BE2C (cell line): Measurements from ENCODE around the gene SPINT1. TPM values are rescaled to one million over a fixed set of nuclear protein-coding genes. Genes with fewer than 3 reads are reported as not detected.
A peak's percentile ranks its signal among the peaks of the same experiment; 100 is the strongest.

Experiments used
- DNase-seq: peaks from one replicate; pipeline ENCODE4 v3.0.0-alpha.2; 2020
- H3K27me3 ChIP-seq: fragments of 250-450 bp; sonication (Bioruptor Pico); 2 replicates; pipeline ENCODE4 v1.5.1; 2020; ENCODE audit warnings: mild to moderate bottlenecking
- H3K36me3 ChIP-seq: fragments of 250-450 bp; sonication (Bioruptor Pico); 2 replicates; pipeline ENCODE4 v1.5.1; 2020; ENCODE audit warnings: mild to moderate bottlenecking
- H3K4me1 ChIP-seq: fragments of 250-450 bp; sonication (Bioruptor Pico); 2 replicates; pipeline ENCODE4 v1.5.1; 2020
- H3K4me3 ChIP-seq: 2 replicates; pipeline ENCODE4 v1.5.1; 2011; ENCODE audit warnings: low read depth, low read length
- H3K9me3 ChIP-seq: fragments of 250-450 bp; sonication (Bioruptor Pico); 2 replicates; pipeline ENCODE4 v1.5.1; 2020
- polyA plus RNA-seq: library from polyadenylated mRNA; unstranded; fragments of >200 nt; gene quantifications from one replicate; pipeline ENCODE4 v1.2.1, GENCODE V29; 2012; ENCODE audit warnings: low read depth, missing spikeins; ENCODE audit not compliant: insufficient read length, insufficient read depth
- TF ChIP-seq, protein P1 (sequence below): IDR thresholded peaks from 2 replicates; pipeline ENCODE4 v1.5.1; 2012; ENCODE audit warnings: mild to moderate bottlenecking, low read depth, low read length

SPINT1 gene, protein sequence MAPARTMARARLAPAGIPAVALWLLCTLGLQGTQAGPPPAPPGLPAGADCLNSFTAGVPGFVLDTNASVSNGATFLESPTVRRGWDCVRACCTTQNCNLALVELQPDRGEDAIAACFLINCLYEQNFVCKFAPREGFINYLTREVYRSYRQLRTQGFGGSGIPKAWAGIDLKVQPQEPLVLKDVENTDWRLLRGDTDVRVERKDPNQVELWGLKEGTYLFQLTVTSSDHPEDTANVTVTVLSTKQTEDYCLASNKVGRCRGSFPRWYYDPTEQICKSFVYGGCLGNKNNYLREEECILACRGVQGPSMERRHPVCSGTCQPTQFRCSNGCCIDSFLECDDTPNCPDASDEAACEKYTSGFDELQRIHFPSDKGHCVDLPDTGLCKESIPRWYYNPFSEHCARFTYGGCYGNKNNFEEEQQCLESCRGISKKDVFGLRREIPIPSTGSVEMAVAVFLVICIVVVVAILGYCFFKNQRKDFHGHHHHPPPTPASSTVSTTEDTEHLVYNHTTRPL
- polyA plus RNA-seq = 0.69 TPM

DNA sequence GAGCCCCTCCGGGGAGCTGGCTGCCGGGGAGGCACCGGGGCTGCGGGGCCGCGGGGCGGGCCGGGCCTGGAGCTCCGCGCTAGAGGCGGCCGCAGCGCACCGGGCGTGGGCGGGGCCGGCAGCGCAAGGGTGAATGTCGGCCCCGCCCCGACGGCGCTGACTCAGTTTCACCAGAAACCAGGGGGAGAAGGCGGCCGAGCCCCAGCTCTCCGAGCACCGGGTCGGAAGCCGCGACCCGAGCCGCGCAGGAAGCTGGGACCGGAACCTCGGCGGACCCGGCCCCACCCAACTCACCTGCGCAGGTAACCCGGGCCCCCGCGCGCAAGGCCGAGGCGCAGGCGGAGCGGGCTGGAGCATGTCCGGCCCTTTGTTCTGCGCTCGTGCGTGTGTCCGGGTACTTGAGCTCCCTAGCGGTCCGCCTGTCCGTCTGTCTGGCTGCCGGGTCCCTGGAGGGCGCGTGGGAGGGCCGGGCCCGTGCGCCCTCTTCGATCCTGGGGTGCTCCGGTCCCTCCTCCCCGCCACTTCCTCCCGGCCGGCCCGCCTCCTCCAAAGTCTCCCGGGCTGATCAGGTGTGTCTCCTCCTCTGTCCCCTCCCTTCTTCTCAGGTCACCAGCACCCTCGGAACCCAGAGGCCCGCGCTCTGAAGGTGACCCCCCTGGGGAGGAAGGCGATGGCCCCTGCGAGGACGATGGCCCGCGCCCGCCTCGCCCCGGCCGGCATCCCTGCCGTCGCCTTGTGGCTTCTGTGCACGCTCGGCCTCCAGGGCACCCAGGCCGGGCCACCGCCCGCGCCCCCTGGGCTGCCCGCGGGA lies at the start of gene SPINT1:
SPINT1 (plus strand) TSS at position 164 of the 811 bp plus-strand sequence; CDS start at position 671, 507 bp downstream.
- TF ChIP-seq, protein P1, sequence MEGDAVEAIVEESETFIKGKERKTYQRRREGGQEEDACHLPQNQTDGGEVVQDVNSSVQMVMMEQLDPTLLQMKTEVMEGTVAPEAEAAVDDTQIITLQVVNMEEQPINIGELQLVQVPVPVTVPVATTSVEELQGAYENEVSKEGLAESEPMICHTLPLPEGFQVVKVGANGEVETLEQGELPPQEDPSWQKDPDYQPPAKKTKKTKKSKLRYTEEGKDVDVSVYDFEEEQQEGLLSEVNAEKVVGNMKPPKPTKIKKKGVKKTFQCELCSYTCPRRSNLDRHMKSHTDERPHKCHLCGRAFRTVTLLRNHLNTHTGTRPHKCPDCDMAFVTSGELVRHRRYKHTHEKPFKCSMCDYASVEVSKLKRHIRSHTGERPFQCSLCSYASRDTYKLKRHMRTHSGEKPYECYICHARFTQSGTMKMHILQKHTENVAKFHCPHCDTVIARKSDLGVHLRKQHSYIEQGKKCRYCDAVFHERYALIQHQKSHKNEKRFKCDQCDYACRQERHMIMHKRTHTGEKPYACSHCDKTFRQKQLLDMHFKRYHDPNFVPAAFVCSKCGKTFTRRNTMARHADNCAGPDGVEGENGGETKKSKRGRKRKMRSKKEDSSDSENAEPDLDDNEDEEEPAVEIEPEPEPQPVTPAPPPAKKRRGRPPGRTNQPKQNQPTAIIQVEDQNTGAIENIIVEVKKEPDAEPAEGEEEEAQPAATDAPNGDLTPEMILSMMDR = no peak
- H3K4me3 ChIP-seq = peak within 1 kb of the TSS; percentile 43
- H3K9me3 ChIP-seq = no peaks in the 10 kb centered on the region
- DNase-seq = no peak
- H3K36me3 ChIP-seq = no peaks in the 10 kb centered on the region
- peaks cover 22% of the 10 kb centered on the region for H3K27me3 ChIP-seq
- peaks cover 4% of the 10 kb centered on the region for H3K4me1 ChIP-seq

DNA sequence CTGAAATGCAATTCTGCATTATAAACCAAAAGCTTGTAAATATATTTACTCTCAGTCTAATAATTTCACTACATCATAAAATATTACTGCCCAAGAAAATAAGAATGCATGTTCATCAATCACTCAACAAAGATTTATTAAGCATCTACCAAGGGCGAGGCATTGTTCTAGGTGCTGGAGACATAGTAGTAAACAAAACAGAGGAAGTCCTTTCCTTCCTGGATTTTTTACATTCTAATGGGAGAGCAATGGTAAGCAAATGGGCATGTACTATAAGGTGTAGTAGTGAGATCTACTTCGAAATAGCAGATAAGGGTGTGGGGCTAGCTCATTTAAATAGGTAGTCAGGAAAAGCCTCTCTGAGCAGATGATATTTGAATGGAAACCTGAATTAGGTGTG lies 47.8 kb upstream of the SPINT1 start:
- H3K9me3 ChIP-seq = no peaks in the 10 kb centered on the region
- TF ChIP-seq, protein P1 = no peak
- no peaks in the 10 kb centered on the region for H3K4me1 ChIP-seq
- H3K36me3 ChIP-seq = peaks cover 12% of the 10 kb centered on the region
- H3K4me3 ChIP-seq = no peak overlapping the region
- no peak for DNase-seq
- H3K27me3 ChIP-seq = no peaks in the 10 kb centered on the region

DNA sequence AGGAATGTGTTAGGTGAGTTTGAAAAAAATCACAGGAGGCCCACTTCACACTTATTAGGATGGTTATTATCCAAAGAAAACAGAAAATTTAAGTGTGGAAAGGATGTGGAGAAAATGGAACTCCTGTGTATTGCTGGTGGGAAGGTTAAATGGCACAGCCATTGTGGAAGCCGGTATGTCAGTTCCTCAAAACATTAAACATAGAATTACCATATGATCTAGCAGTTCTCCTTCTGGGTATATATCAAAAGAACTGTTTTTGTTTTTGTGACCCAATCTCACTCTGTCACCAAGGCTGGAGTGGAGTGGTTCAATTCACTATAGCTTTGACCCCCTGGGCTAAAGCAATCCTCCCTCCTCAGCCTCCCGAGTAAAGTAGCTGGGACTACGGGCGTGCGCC lies 47.3 kb upstream of the SPINT1 start:
- Histone ChIP-seq H3K9me3 (no peaks in the 10 kb centered on the region), H3K4me3 (no peak overlapping the region), H3K27me3 (no peaks in the 10 kb centered on the region), H3K4me1 (no peaks in the 10 kb centered on the region), H3K36me3 (peaks cover 12% of the 10 kb centered on the region)
- TF ChIP-seq, protein P1 = no peak
- DNase-seq = no peak

DNA sequence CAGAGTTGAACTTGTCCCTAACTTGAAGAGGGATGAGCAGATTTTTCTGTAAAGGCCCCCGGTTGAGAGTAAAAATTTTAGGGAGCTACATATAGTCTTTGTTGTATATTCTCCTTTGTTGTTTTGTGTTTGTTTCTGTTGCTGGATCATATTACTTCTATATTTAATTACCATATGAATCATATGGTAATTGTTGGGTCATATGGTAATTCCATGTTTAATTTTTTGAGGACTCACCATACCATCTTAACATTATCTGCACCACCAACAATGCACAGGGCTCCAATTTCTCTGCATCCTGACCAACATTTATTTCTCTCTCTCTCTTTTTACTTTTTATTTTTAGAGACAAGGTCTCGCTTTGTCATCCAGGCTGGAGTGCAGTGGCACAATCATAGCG lies 44.3 kb upstream of the SPINT1 start:
- Histone ChIP-seq H3K9me3 (no peaks in the 10 kb centered on the region), H3K4me1 (no peaks in the 10 kb centered on the region), H3K4me3 (no peak overlapping the region), H3K27me3 (no peaks in the 10 kb centered on the region), H3K36me3 (no peaks in the 10 kb centered on the region; the same call in 1 of the 2 replicates)
- TF ChIP-seq, protein P1 = no peak
- no peak for DNase-seq

DNA sequence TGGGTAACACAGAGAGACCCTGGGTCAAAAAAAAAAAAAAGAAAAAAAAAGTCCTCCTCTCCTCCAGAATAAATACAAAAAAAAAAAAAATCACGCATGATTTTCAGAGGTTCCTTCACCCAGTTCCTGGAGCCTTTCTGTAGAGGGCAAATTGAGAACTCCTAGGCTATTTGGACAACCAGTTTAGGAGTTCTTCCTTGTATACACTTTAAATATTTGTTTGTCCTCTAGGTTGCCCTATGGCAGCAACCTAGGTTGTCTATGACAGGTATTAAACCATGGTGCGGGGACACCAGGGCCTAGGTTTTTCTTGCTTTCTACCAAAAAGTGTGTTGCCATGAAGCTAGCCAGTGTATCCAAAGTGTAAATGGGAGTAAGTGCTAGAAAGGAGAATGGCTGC lies 40.8 kb upstream of the SPINT1 start:
- TF ChIP-seq, protein P1 = no peak
- Histone ChIP-seq H3K4me1 (no peaks in the 10 kb centered on the region), H3K27me3 (no peaks in the 10 kb centered on the region), H3K4me3 (no peak overlapping the region), H3K9me3 (no peaks in the 10 kb centered on the region), H3K36me3 (no peaks in the 10 kb centered on the region; the same call in 1 of the 2 replicates)
- no peak for DNase-seq
